ENCODE data around the gene PDE4B. TPM values are rescaled to one million over a fixed set of nuclear protein-coding genes. Genes with fewer than 3 reads are reported as not detected.
A peak's percentile ranks its signal among the peaks of the same experiment; 100 is the strongest.

PDE4B gene
- total RNA-seq, 1 donor from 2014 or later = 7.6 TPM

DNA sequence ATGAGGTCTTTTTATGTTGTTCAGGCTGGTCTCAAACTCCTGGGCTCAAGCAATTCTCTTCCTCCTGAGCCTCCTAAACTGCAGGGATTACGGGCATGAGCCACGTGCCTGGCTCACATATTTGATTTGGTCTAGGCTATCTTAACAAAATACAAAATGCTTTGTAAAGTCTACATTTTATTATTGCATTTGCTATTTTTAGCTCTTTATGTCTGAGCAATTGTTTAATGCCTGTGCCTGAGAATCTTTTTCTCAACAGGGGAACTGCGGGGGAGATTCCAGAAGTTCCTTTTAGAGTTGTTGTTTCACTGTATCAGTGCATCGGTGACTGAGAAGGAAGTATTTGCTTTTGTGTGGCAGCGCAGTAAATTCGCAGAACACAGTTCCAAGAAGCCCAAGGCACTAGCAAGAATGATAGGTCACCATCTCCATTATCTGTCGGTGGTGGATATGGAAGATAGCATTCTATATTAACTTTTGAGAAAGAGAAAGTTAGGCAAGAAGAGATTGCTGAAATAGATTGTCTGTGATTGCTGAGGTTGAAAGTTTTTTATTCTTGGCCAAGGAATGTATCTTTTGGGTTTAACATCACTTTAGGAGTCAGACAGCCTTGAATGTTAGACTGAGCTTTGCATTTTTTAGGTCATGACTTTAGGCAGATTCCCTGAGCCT is 167.3 kb downstream of the PDE4B start:
- no peaks in the 10 kb centered on the region for H3K36me3 ChIP-seq (ENCODE audit: insufficient read depth, low read length)

DNA sequence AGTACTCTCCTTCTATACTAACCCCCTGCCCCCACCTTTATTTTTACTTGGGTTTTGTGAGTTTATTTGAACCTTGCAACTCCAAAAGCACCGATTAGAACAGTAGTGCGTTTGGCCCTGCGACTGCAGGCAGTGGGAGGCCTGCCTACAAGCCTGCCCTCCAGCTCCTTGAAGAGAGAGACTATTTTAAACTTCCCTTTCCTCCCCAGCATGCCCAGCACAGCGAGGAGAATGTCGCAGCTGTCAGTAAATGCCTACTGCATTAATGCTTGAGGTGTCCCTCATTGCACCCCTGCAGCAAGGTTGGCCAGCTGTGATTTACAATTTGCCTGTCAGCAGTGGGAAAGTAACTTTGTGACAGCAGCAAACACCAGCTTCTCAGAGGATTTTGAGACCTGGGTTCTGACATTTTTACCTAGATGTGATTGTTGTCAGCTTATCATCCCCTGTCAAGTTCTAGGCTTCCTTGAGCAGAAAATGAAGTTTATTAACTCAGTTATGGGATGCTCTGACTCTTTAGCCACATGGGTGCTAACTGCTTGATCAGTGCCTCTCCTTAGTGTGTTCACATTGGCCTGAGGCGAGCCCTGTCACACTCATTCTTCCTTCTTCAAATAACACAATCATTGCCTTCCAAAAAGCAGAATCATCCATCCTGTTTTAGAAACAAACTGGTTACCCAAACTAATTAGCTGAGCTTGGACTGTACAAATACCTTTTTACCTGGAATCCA is 170.6 kb downstream of the PDE4B start:
- Histone ChIP-seq H3K9ac (ENCODE audit: low read length) (no peak overlapping the region), H3K4me3 (ENCODE audit: insufficient read depth, low read depth, low read length) (no peak overlapping the region), H4K20me1 (ENCODE audit: insufficient read depth, low read length) (no peaks in the 10 kb centered on the region), H3K4me2 (ENCODE audit: low read length) (no peak overlapping the region), H3K36me3 (ENCODE audit: insufficient read depth, low read length) (no peaks in the 10 kb centered on the region), H3K4me1 (ENCODE audit: insufficient read depth, low read length) (peaks cover 3% of the 10 kb centered on the region), H3K27me3 (ENCODE audit: insufficient read depth, low read length) (no peaks in the 10 kb centered on the region), H2AFZ (ENCODE audit: low read depth, low read length) (no peak overlapping the region), H3K9me3 (ENCODE audit: insufficient read depth, low read depth, low read length) (no peaks in the 10 kb centered on the region), H3K79me2 (ENCODE audit: insufficient read depth, low read length) (no peaks in the 10 kb centered on the region), H3K27ac (ENCODE audit: low read depth, low read length) (no peak overlapping the region)
- Mint-ChIP-seq H3K36me3 (ENCODE audit: low read depth, unreplicated experiment) (no peaks in the 10 kb centered on the region), H3K27me3 (ENCODE audit: low read depth, unreplicated experiment) (no peaks in the 10 kb centered on the region), H3K4me3 (ENCODE audit: unreplicated experiment) (no peak overlapping the region), H3K9me3 (ENCODE audit: unreplicated experiment) (peaks cover 3% of the 10 kb centered on the region), H3K4me1 (ENCODE audit: low read depth, unreplicated experiment) (peaks cover 7% of the 10 kb centered on the region), H3K27ac (ENCODE audit: unreplicated experiment) (no peak overlapping the region)
- FAIRE-seq (no peak), DNase-seq (ENCODE audit: low read depth) (no peak)
- no peak for TF ChIP-seq EZH2 (IDR thresholded peaks at IDR 0.05; ENCODE audit: insufficient read depth, low read length)

More for the DNA sequence above, 167.3 kb downstream of the PDE4B start:
- Mint-ChIP-seq H3K4me3 (ENCODE audit: unreplicated experiment) (no peak overlapping the region), H3K36me3 (ENCODE audit: low read depth, unreplicated experiment) (no peaks in the 10 kb centered on the region), H3K9me3 (ENCODE audit: unreplicated experiment) (no peaks in the 10 kb centered on the region), H3K27me3 (ENCODE audit: low read depth, unreplicated experiment) (no peaks in the 10 kb centered on the region), H3K4me1 (ENCODE audit: low read depth, unreplicated experiment) (peaks cover 7% of the 10 kb centered on the region), H3K27ac (ENCODE audit: unreplicated experiment) (peak overlapping the region; percentile 21)
- Histone ChIP-seq H4K20me1 (ENCODE audit: insufficient read depth, low read length) (no peaks in the 10 kb centered on the region), H3K27me3 (ENCODE audit: insufficient read depth, low read length) (no peaks in the 10 kb centered on the region), H3K27ac (ENCODE audit: low read depth, low read length) (peak overlapping the region; percentile 55), H3K79me2 (ENCODE audit: insufficient read depth, low read length) (no peaks in the 10 kb centered on the region), H3K4me2 (ENCODE audit: low read length) (peak overlapping the region; percentile 69), H3K4me1 (ENCODE audit: insufficient read depth, low read length) (peaks cover 3% of the 10 kb centered on the region), H3K4me3 (ENCODE audit: insufficient read depth, low read depth, low read length) (no peak overlapping the region), H3K9ac (ENCODE audit: low read length) (peak overlapping the region; percentile 32), H2AFZ (ENCODE audit: low read depth, low read length) (peak overlapping the region; percentile 57), H3K9me3 (ENCODE audit: insufficient read depth, low read depth, low read length) (no peaks in the 10 kb centered on the region)
- TF ChIP-seq EZH2 (IDR thresholded peaks at IDR 0.05; ENCODE audit: insufficient read depth, low read length) = no peak
- TF ChIP-seq, protein P1, sequence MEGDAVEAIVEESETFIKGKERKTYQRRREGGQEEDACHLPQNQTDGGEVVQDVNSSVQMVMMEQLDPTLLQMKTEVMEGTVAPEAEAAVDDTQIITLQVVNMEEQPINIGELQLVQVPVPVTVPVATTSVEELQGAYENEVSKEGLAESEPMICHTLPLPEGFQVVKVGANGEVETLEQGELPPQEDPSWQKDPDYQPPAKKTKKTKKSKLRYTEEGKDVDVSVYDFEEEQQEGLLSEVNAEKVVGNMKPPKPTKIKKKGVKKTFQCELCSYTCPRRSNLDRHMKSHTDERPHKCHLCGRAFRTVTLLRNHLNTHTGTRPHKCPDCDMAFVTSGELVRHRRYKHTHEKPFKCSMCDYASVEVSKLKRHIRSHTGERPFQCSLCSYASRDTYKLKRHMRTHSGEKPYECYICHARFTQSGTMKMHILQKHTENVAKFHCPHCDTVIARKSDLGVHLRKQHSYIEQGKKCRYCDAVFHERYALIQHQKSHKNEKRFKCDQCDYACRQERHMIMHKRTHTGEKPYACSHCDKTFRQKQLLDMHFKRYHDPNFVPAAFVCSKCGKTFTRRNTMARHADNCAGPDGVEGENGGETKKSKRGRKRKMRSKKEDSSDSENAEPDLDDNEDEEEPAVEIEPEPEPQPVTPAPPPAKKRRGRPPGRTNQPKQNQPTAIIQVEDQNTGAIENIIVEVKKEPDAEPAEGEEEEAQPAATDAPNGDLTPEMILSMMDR (IDR thresholded peaks at IDR 0.05; ENCODE audit: insufficient read depth, low read depth, low read length) = no peak
- DNase-seq (ENCODE audit: low read depth) (peak; percentile 71), FAIRE-seq (peak; percentile 76)

DNA sequence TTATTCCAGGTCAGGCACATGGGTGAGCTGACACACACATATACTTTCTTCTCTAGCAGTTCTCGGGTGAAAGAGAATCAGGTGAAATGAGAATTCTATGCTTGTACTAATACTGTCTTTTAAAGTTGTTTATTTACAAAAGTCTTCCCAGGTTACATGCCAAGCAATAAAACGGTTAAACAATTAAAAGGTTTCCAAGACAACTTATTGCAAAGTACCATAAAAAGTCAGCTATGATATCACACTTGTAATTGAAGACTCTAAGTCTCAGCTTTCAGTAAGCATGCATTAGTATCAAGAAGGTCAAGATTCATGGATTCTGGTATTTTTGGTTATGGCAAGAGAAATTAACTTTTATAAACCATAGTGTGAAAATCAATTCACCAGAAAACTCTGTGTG is 171.4 kb downstream of the PDE4B start:
- Mint-ChIP-seq H3K27ac (ENCODE audit: unreplicated experiment) (no peak overlapping the region), H3K4me3 (ENCODE audit: unreplicated experiment) (no peak overlapping the region), H3K9me3 (ENCODE audit: unreplicated experiment) (peaks cover 3% of the 10 kb centered on the region), H3K36me3 (ENCODE audit: low read depth, unreplicated experiment) (no peaks in the 10 kb centered on the region), H3K27me3 (ENCODE audit: low read depth, unreplicated experiment) (no peaks in the 10 kb centered on the region), H3K4me1 (ENCODE audit: low read depth, unreplicated experiment) (peaks cover 7% of the 10 kb centered on the region)
- H3K36me3 ChIP-seq (ENCODE audit: insufficient read depth, low read length) = no peaks in the 10 kb centered on the region
- H4K20me1 ChIP-seq (ENCODE audit: insufficient read depth, low read length) = no peaks in the 10 kb centered on the region
- H3K4me1 ChIP-seq (ENCODE audit: insufficient read depth, low read length) = peaks cover 3% of the 10 kb centered on the region
- no peak overlapping the region for H3K4me3 ChIP-seq (ENCODE audit: insufficient read depth, low read depth, low read length)
- DNase-seq (ENCODE audit: low read depth) = no peak
- H3K9me3 ChIP-seq (ENCODE audit: insufficient read depth, low read depth, low read length) = no peaks in the 10 kb centered on the region
- no peak for TF ChIP-seq EZH2 (IDR thresholded peaks at IDR 0.05; ENCODE audit: insufficient read depth, low read length)
- TF ChIP-seq, protein P1 (IDR thresholded peaks at IDR 0.05; ENCODE audit: insufficient read depth, low read depth, low read length) = no peak
- no peaks in the 10 kb centered on the region for H3K79me2 ChIP-seq (ENCODE audit: insufficient read depth, low read length)
- H2AFZ ChIP-seq (ENCODE audit: low read depth, low read length) = no peak overlapping the region
- H3K9ac ChIP-seq (ENCODE audit: low read length) = no peak overlapping the region
- FAIRE-seq = no peak
- no peaks in the 10 kb centered on the region for H3K27me3 ChIP-seq (ENCODE audit: insufficient read depth, low read length)
- no peak overlapping the region for H3K4me2 ChIP-seq (ENCODE audit: low read length)
- H3K27ac ChIP-seq (ENCODE audit: low read depth, low read length) = no peak overlapping the region
